Fibroblast of villous mesenchyme (primary cell): ENCODE results near the gene ZNF883. TPM values are rescaled to one million over a fixed set of nuclear protein-coding genes. Genes with fewer than 3 reads are reported as not detected.
"Not testable (repeated sequence)": the region's sequence is repeated elsewhere in the genome, so short reads cannot be mapped to it uniquely, and the experiment has no call there.

Source experiments
- DNase-seq: peaks from one replicate; pipeline ENCODE4 v3.0.0-alpha.2; 2010; ENCODE audit warnings: low read depth
- H3K4me3 ChIP-seq: 2 replicates; pipeline ENCODE4 v1.5.1; 2011; ENCODE audit warnings: low read depth, mild to moderate bottlenecking, low read length
- CTCF ChIP-seq: IDR thresholded peaks from 2 replicates; pipeline ENCODE4 v1.5.1; 2012; ENCODE audit warnings: low read depth, mild to moderate bottlenecking, low read length; ENCODE audit not compliant: insufficient read depth
- total RNA-seq: library from RNA; depleted of rRNA; stranded (reverse); fragments of >200 nt; gene quantifications from 2 replicates; pipeline ENCODE4 v1.2.3, GENCODE V29; 2012

ZNF883 gene
- total RNA-seq = 0.64 and 2.2 TPM in 2 replicates

- no peak for TF ChIP-seq CTCF
- H3K4me3 ChIP-seq = peak within 1 kb of the TSS; percentile 55
- peak; percentile 36 for DNase-seq
These were observed at the start of gene ZNF883 for GRCh38 chr9:113011911-113012381. ZNF883 (minus strand) TSS chr9:113012192.

GRCh38 chr9:113061072-113061850 is 49.3 kb upstream of the ZNF883 start:
- not testable (repeated sequence) for DNase-seq, H3K4me3 ChIP-seq

- DNase-seq, H3K4me3 ChIP-seq: not testable (repeated sequence)
These were observed 47.7 kb upstream of the ZNF883 start for GRCh38 chr9:113059581-113060284.

- DNase-seq = no peak
- TF ChIP-seq CTCF = no peak
- H3K4me3 ChIP-seq = peak overlapping the region; percentile 72
These were observed 45.2 kb upstream of the ZNF883 start for GRCh38 chr9:113057193-113057592.

- no peak for TF ChIP-seq CTCF
- peak within 1 kb of the TSS; percentile 72 for H3K4me3 ChIP-seq
- peak; percentile 92 for DNase-seq
These were observed 44.5 kb upstream of the ZNF883 start, which contains the start of gene ZFP37 for GRCh38 chr9:113056191-113057106. ZFP37 (minus strand) TSS chr9:113056724; CDS start chr9:113056688, 36 bp downstream.

- no peak for TF ChIP-seq CTCF
- no peak overlapping the region for H3K4me3 ChIP-seq
- DNase-seq = peak; percentile 1
These were observed 31.1 kb upstream of the ZNF883 start for GRCh38 chr9:113042884-113043657.

- DNase-seq = no peak
- no peak overlapping the region for H3K4me3 ChIP-seq
- TF ChIP-seq CTCF = no peak
These were observed 14.2 kb upstream of the ZNF883 start for GRCh38 chr9:113026200-113026599.
